ENCODE results near the gene GON4L. TPM values are rescaled to one million over a fixed set of nuclear protein-coding genes. Genes with fewer than 3 reads are reported as not detected.
"Not testable (repeated sequence)": the region's sequence is repeated elsewhere in the genome, so short reads cannot be mapped to it uniquely, and the experiment has no call there.

GON4L gene
- total and polyA plus RNA-seq, 2 experiments from 2014 or later = 45.2 to 93.1 TPM

GRCh38 chr1:155719703-155720102 is 137.3 kb downstream of the GON4L start (continued):
- TF ChIP-seq JUNB (IDR thresholded peaks at IDR 0.05; ENCODE audit: unreplicated experiment) (no peak), ZNF331 (CRISPR knock-in tag; IDR thresholded peaks at IDR 0.05; ENCODE audit: low read depth) (no peak), EZH2 (IDR thresholded peaks at IDR 0.05; ENCODE audit: low read depth, unreplicated experiment) (no peak), EZH2phosphoT487 (IDR thresholded peaks at IDR 0.05; ENCODE audit: unreplicated experiment) (no peak)

- not testable (repeated sequence) for H3F3A ChIP-seq (replicated peaks; ENCODE audit: low read depth); H3K4me3 ChIP-seq; H3K27me3 Mint-ChIP-seq (ENCODE audit: insufficient read depth, low read depth, poor library complexity); H3K27ac ChIP-seq (ENCODE audit: low read depth); H3K4me2 ChIP-seq; H3K4me1 Mint-ChIP-seq; H3K4me1 ChIP-seq (ENCODE audit: insufficient read depth); H3K9me2 ChIP-seq (ENCODE audit: insufficient read depth); H3K27me3 ChIP-seq (ENCODE audit: insufficient read depth); H2AFZ ChIP-seq; H3K27ac Mint-ChIP-seq; H3K9me3 Mint-ChIP-seq; DNase-seq (ENCODE audit: low spot score); H3K4me3 Mint-ChIP-seq; H4K20me1 ChIP-seq (replicated peaks; ENCODE audit: insufficient read depth); ATAC-seq
- Histone ChIP-seq H3K36me3 (ENCODE audit: insufficient read depth) (peaks cover 19% of the 10 kb centered on the region; the same call in 1 of the 2 replicates), H3K79me2 (replicated peaks; ENCODE audit: insufficient read depth) (peaks cover 10% of the 10 kb centered on the region; the same call in 1 of the 2 replicates)
- H3K36me3 Mint-ChIP-seq (ENCODE audit: low read depth) = peaks cover 47% of the 10 kb centered on the region
Measured at GRCh38 chr1:155718524-155719115, 138.4 kb downstream of the GON4L start.

GRCh38 chr1:155717041-155717440 is 140.0 kb downstream of the GON4L start:
- no peaks in the 10 kb centered on the region for H4K20me1 ChIP-seq (replicated peaks; ENCODE audit: insufficient read depth)
- 0 out of 2 replicates have a peak, but pooled peaks cover 2% of the 10 kb centered on the region for H3F3A ChIP-seq (replicated peaks; ENCODE audit: low read depth)
- H3K36me3 ChIP-seq (ENCODE audit: insufficient read depth) = peaks cover 13% of the 10 kb centered on the region; the same call in 1 of the 2 replicates
- peaks cover 7% of the 10 kb centered on the region for H3K27me3 Mint-ChIP-seq (ENCODE audit: insufficient read depth, low read depth, poor library complexity)
- H3K27me3 ChIP-seq (ENCODE audit: insufficient read depth) = no peaks in the 10 kb centered on the region
- no peaks in the 10 kb centered on the region for H3K9me2 ChIP-seq (ENCODE audit: insufficient read depth)
- no peak overlapping the region for H3K4me3 Mint-ChIP-seq
- no peaks in the 10 kb centered on the region for H3K9me3 Mint-ChIP-seq
- H3K27ac ChIP-seq (ENCODE audit: low read depth) = no peak overlapping the region
- no peak overlapping the region for H3K4me3 ChIP-seq
- H2AFZ ChIP-seq = no peak overlapping the region
- ATAC-seq (no peak), DNase-seq (ENCODE audit: low spot score) (no peak)
- no peaks in the 10 kb centered on the region for H3K4me1 Mint-ChIP-seq
- H3K4me2 ChIP-seq = no peak overlapping the region
- H3K4me1 ChIP-seq (ENCODE audit: insufficient read depth) = no peaks in the 10 kb centered on the region
- H3K79me2 ChIP-seq (replicated peaks; ENCODE audit: insufficient read depth) = peaks cover 11% of the 10 kb centered on the region; the same call in 1 of the 2 replicates
- no peak overlapping the region for H3K27ac Mint-ChIP-seq
- peaks cover 60% of the 10 kb centered on the region for H3K36me3 Mint-ChIP-seq (ENCODE audit: low read depth)
- no peak for TF ChIP-seq JUNB (IDR thresholded peaks at IDR 0.05; ENCODE audit: unreplicated experiment)
- TF ChIP-seq STAT1 (IDR thresholded peaks at IDR 0.05; ENCODE audit: unreplicated experiment) = no peak
- no peak for TF ChIP-seq CTCF (conservative IDR thresholded peaks at IDR 0.05; ENCODE audit: low read depth in 2 of 2)
- no peak for TF ChIP-seq POLR2AphosphoS5 (IDR thresholded peaks at IDR 0.05; ENCODE audit: low read depth)
- no peak for TF ChIP-seq ETS1 (IDR thresholded peaks at IDR 0.05)
- no peak for TF ChIP-seq REST (IDR thresholded peaks at IDR 0.05; ENCODE audit: unreplicated experiment)
- no peak for TF ChIP-seq EZH2 (IDR thresholded peaks at IDR 0.05; ENCODE audit: low read depth, unreplicated experiment)
- TF ChIP-seq ZNF331 (CRISPR knock-in tag; IDR thresholded peaks at IDR 0.05; ENCODE audit: low read depth) = no peak
- no peak for TF ChIP-seq ZNF114 (CRISPR knock-in tag; IDR thresholded peaks at IDR 0.05)
- no peak for TF ChIP-seq CREB1 (CRISPR knock-in tag; IDR thresholded peaks at IDR 0.05; ENCODE audit: low read depth)
- no peak for TF ChIP-seq NANOG (IDR thresholded peaks at IDR 0.05; ENCODE audit: borderline replicate concordance)
